ENCODE data around the gene GRID2IP. TPM values are rescaled to one million over a fixed set of nuclear protein-coding genes. Genes with fewer than 3 reads are reported as not detected.

Gene GRID2IP
- total RNA-seq, 1 donor from 2014 or later: 0.86 TPM

DNA sequence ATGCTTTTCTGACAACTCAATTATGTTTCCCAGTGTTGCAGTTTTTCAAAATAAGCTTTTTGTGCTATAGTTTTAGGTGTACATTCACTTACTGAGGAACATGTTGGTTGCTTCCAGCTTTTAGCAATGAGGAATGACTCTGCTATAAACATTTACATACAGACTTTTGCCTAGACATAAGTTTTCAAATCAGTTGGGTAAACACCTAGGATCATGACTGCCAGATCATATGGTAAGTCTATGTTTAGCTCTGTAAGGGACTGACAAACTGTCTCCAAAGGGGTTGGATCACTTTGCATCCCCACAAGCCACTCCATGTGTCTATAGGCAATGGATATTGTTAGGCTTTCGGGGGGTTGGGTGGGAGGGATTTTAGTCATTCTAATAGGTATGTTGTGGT is 10.8 kb upstream of the GRID2IP start:
- DNase-seq (ENCODE audit: low spot score): no peak

- DNase-seq (ENCODE audit: low spot score): no peak
These were observed 8.6 kb upstream of the GRID2IP start for GRCh38 chr7:6559896-6560295.

GRCh38 chr7:6558837-6559236 is 7.6 kb upstream of the GRID2IP start:
- DNase-seq (ENCODE audit: low spot score): no peak

DNA sequence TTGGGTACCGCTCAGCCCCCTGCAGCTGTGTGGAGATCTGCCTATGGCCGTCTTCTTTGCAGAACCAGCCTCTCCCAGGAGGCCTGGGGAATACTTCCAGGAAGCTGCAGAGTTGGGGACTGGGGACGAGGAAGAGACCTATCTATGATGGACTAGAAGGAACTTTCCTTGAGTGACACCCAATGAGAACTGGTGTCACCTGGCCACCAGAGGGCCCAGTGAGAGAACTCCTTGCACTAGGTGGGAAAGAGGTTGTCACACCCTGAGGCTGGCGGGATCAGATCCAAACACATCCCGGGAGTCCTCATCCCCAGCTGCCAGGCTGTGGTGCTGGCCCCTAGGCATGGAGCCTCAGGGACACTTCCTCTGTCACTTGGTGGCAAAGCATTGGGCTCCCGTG is 4.9 kb upstream of the GRID2IP start:
- no peak for DNase-seq (ENCODE audit: low spot score)

- DNase-seq (ENCODE audit: low spot score): no peak
These were observed 3.6 kb upstream of the GRID2IP start for GRCh38 chr7:6554848-6555247.

GRCh38 chr7:6553448-6554044 is 2.3 kb upstream of the GRID2IP start:
- no peak for DNase-seq (ENCODE audit: low spot score)

DNA sequence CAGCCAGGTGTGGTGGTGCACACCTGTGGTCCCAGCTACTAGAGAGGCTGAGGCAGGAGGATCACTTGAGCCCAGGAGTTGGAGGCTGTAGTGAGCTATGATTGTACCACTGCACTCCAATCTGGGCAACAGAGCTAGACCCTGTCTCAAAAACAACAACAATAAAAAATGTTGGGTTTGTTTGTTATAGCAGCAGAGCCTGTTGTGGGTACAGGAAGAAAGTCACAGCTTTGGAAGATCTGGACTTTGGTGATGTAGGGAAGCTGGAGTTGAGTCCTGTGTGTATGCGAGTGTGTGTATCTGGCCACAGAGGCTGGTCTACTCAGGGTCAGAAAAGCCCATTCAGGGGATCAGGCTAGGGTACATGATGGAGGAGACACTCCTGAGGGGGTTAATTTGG is 3.9 kb downstream of the GRID2IP start:
- no peak for DNase-seq (ENCODE audit: low spot score)

- DNase-seq (ENCODE audit: low spot score): no peak
These were observed 4.6 kb downstream of the GRID2IP start for GRCh38 chr7:6546498-6547251.

DNA sequence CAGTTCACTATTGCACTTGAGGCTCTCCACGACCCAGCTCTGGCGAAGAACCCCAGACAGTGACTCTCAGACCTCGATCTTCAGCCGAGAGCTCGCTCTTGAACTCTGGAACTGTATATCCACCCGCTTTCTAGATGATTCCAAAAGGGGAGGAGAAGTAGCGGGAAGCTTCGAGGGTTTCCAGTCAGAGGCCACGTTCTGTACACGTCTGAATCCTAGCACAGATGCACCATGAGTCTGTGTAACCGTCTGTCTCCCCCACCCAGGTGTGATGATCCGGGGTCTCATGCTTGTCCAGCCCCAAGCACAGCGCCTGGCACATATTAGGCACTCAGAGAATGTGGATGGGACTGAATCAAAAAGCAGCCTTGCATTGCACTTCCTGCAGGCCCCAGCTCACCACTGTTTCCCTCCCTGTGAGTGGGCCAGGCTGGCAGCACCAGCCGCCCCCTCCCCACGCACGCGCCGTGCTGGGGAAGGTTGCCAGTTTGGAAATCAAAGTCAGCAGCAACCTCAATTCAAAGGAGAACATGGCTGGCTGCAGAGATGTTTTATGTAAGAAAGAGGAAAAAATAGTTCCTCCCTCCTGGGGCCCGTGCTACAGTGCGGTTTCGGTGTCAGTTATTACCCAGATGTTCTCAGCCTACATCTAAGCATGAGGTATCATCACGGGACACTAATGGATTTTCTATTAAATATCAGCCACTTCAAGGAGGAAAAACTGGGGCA is 5.7 kb downstream of the GRID2IP start:
- DNase-seq (ENCODE audit: low spot score): no peak

- DNase-seq (ENCODE audit: low spot score): no peak
These were observed 8.9 kb downstream of the GRID2IP start for GRCh38 chr7:6542368-6542767.

DNA sequence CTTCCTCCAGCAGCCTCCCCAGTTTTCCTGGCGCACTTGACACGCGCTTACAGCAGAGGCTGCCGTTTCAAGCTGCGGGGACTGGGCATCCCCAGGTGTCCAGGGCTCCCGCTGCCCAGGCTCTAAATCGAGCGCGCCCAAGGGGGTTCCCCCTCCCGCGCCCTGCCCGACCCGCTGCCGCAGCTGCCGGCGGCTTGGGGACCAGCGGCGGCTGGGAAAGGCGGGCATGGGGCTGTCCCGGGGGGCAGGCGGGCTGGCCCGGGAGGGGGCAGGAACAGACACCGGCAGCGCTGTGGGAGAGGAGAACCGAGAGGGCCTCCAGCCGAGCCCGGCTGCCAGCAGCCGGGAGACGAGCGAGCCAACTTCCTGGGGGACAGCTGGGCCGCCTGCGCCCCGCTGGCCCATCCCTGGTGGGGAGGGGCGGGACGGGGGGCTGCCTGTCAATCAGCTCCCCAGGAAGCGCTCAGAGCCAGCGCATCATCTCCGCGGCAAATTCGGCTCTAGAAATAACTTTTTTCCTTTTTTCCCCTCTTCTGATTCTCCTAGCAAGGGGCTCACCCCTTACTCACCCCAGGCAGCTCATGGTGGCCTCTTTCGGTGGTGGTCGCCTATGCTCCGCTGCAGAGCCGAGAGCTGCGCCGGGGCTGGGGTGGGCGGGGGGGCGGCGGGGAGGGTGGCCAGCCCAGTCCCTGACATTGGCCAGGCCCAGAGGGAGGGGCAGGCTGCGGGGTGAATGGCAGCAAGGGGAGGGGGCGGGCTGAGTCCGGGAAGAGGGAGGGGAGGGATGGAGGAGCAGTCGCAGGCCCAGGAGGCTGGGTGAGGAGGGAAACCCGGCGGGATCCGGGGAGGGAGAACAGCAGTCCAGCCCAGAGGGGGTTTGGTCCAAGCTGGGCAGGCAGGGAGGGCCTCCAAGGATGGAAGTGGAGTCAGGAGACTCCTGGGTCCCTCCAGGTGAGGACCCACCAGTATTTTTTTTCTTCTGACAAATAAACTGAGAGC is 14.7 kb downstream of the GRID2IP start:
- DNase-seq (ENCODE audit: low spot score): no peak

GRCh38 chr7:6533893-6534495 is 17.3 kb downstream of the GRID2IP start:
- no peak for DNase-seq (ENCODE audit: low spot score)

- no peak for DNase-seq (ENCODE audit: low spot score)
These were observed 18.7 kb downstream of the GRID2IP start for GRCh38 chr7:6532516-6532915.

GRCh38 chr7:6531492-6532279 is 19.6 kb downstream of the GRID2IP start:
- no peak for DNase-seq (ENCODE audit: low spot score)

GRCh38 chr7:6530626-6531491 is 20.4 kb downstream of the GRID2IP start:
- DNase-seq (ENCODE audit: low spot score): peak; percentile 14

DNA sequence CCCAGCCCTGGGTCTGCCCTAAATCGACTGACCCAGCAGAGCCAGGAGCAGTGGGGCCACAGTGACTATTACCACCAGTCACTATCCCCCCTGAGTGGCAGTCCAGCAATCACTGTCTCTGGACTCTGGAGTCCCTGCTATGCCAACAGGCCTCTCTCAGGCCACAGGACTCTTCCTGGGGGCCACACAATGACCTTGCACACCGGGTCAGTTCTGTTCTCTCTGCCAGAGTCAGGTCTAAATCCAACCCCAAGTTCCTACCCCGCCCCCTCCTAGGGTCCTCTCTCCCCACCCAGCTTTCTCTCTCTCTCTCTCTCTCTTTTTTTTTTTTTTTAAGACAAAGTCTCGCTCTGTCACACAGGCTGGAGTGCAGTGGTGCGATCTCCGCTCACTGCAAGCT is 21.6 kb downstream of the GRID2IP start:
- no peak for DNase-seq (ENCODE audit: low spot score)

DNA sequence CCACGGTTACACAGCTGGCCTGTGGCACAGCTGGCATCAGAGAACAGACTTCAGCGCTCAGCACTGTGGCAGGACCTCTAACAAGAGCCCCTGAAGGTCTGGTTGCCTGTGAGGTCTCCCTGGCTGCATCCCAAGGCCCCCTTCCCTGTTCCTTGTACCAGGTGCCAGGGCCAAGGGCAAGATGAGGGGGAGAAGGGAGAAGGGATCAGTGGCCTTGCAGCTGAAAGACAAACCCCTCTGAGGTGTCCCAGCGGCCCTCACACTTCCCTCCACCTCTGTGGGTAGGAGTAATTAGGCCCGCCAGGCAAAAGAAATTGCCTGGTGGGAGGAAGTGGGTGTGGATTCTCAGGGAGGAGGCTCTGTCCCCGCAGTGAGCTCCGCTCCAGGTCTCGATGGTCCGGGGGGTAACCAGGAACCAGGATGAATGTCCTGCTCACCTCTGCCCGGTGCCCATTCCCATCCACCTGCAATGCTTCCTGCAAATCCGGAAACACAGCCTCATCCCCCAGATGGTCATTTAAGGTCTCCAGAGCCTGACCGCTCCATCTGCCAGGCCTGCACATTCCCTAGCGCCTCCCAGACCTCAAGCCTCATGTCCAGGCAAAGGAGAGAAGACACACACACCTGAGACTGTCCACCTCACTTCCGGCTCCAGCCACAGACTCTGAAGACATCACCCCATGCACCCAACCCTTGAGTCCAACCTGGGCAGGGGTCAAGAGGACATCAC is 22.7 kb downstream of the GRID2IP start:
- DNase-seq (ENCODE audit: low spot score): no peak

GRCh38 chr7:6526997-6527378 is 24.3 kb downstream of the GRID2IP start:
- DNase-seq (ENCODE audit: low spot score): no peak
